Activated naive CD8-positive, alpha-beta T cell (primary cell): ENCODE data around the gene AVEN.

Source experiments
- H3K27ac Mint-ChIP-seq: one replicate; pipeline ENCODE4 v1.8.0; 2021; ENCODE audit warnings: mixed read lengths
- H3K27me3 Mint-ChIP-seq: one replicate; pipeline ENCODE4 v1.8.0; 2021; ENCODE audit warnings: mixed read lengths
- H3K36me3 Mint-ChIP-seq: one replicate; pipeline ENCODE4 v1.8.0; 2021; ENCODE audit warnings: mixed read lengths
- H3K4me1 Mint-ChIP-seq: one replicate; pipeline ENCODE4 v1.8.0; 2021; ENCODE audit warnings: low read depth, mixed read lengths
- H3K4me3 Mint-ChIP-seq: one replicate; pipeline ENCODE4 v1.8.0; 2021; ENCODE audit warnings: mild to moderate bottlenecking, mixed read lengths
- H3K9me3 Mint-ChIP-seq: one replicate; pipeline ENCODE4 v1.8.0; 2021; ENCODE audit warnings: low read depth, mixed read lengths

AVEN gene, protein sequence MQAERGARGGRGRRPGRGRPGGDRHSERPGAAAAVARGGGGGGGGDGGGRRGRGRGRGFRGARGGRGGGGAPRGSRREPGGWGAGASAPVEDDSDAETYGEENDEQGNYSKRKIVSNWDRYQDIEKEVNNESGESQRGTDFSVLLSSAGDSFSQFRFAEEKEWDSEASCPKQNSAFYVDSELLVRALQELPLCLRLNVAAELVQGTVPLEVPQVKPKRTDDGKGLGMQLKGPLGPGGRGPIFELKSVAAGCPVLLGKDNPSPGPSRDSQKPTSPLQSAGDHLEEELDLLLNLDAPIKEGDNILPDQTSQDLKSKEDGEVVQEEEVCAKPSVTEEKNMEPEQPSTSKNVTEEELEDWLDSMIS

DNA sequence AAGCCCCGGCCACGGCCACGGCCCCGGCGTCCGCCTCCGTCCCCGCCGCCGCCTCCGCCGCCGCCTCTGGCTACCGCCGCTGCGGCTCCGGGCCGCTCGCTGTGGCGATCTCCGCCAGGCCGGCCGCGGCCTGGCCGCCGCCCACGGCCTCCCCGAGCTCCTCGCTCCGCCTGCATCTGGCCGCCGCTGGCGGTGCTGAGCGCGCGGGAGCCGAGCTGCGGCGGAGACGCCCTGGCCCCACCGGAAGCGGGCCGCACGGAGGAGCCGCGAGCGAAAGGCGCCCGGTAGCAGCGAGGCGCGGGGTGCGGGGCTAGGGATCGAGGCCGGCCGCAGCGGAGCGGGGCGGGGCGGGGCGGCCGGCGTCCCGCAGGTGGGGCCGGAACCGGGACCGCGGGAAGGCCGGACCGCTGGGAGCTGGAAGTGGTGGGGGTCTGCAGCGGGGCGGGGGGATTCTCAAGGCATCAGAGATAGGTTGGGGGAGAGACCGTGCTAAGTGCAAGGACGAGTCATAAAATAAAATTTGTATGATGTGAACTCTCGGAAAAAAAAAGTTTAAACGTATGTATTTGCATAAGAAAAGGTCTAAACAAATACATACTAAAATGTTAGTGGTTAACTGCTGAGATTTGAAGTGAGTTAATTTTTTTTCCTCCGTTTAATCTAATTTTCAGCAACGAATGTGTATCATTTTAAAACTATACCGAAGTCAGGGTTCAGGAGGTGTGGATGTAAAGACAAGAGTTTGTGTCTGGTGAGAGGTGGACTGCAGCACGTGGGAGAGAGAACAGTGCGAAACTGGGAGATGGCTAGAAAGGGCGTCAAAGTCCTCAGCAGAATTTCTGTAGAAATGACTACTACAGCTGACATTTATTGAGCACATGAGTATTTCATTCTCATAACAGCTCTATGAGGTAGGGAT, at the start of gene AVEN:
TSS of gene AVEN (minus strand) at position 334 of the 919 bp plus-strand sequence. CDS start at position 176, 158 bp downstream.
- Mint-ChIP-seq H3K36me3 (peaks cover 2% of the 10 kb centered on the region), H3K4me1 (peaks cover 28% of the 10 kb centered on the region), H3K9me3 (no peaks in the 10 kb centered on the region), H3K27ac (peak within 1 kb of the TSS; percentile 99), H3K4me3 (peak within 1 kb of the TSS; percentile 99), H3K27me3 (no peaks in the 10 kb centered on the region)

DNA sequence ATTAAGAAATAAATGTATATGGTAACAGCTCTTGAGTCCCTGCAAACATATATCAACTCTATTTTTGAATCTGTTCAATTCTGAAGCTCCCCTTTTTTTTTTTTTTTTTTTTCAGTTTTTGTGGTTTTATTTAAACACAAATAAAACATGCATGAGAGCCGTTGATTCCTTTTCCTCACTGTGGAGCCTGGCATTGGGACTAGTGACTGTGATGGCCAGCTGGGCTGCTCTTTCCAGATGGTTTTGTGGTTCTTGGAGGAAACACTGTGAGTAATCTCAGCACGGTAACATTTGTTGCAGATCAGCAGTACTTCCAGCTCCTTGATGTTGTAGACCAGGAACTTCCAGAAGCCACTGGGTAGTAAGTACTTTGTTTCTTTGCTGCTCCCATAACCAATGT, 46.7 kb upstream of the AVEN start:
- no peak overlapping the region for H3K4me3 Mint-ChIP-seq
- peaks cover 3% of the 10 kb centered on the region for H3K4me1 Mint-ChIP-seq
- H3K9me3 Mint-ChIP-seq: no peaks in the 10 kb centered on the region
- peaks cover 10% of the 10 kb centered on the region for H3K36me3 Mint-ChIP-seq
- no peak overlapping the region for H3K27ac Mint-ChIP-seq
- no peaks in the 10 kb centered on the region for H3K27me3 Mint-ChIP-seq

DNA sequence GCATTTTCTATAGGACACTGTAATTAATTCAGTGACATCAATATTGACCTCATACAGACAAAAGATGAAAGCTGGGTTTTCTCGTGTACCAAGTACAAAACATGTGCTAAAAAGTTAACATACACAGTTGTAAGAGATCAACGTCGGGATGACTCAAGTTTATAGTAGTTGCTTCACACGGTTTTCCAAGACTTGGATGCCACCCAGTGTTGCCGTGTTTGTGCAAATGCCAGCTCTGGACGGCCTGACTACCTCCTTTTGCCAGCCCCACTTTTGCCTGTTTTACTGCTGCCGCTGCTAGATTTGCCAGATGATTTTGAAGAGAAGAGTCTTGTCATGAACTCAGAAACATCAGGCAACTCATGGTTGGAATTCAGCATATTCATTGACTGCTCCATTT, 45.1 kb upstream of the AVEN start:
- H3K27me3 Mint-ChIP-seq: no peaks in the 10 kb centered on the region
- no peak overlapping the region for H3K27ac Mint-ChIP-seq
- H3K4me3 Mint-ChIP-seq: no peak overlapping the region
- H3K36me3 Mint-ChIP-seq: peaks cover 7% of the 10 kb centered on the region
- H3K9me3 Mint-ChIP-seq: no peaks in the 10 kb centered on the region
- H3K4me1 Mint-ChIP-seq: no peaks in the 10 kb centered on the region

DNA sequence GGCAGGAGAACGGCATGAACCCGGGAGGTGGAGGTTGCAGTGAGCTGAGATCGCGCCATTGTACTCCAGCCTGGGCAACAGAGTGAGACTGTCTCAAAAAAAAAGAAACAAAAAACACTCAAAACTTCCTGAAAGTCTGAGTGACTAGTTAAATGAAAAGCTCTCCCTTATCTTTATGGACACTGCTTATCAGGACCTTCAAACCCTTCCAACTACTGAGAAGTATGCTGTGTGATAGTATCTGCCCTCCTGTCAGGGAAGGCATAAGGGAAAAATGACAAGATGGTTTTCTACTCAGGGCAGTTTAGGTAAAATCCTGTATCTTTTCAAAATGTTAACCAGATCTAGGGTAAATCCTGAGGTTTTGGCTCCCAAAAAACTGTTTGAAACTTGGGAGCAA, 40.9 kb upstream of the AVEN start:
- H3K27me3 Mint-ChIP-seq: no peaks in the 10 kb centered on the region
- H3K4me3 Mint-ChIP-seq: no peak overlapping the region
- H3K27ac Mint-ChIP-seq: no peak overlapping the region
- no peaks in the 10 kb centered on the region for H3K9me3 Mint-ChIP-seq
- peaks cover 8% of the 10 kb centered on the region for H3K36me3 Mint-ChIP-seq
- no peaks in the 10 kb centered on the region for H3K4me1 Mint-ChIP-seq

DNA sequence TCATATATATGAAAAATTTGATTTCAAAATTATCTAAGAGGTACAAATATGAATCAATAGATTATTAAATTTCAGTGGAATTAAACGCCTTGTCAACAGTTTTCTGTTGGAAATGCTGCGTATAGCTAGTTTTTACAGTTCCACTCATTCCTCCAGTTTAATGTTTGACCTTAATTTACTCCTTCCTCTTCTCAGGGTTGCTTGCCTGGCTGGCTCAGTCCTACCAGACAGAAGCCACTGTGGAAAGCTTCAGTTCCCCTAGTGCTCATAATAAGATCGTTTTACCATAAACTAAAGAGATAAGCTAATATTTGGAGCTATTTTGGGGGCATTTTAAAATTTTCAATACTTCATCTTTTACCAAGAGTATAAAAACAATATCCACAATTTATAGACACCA, 39.9 kb upstream of the AVEN start:
- H3K4me1 Mint-ChIP-seq: no peaks in the 10 kb centered on the region
- no peak overlapping the region for H3K4me3 Mint-ChIP-seq
- peaks cover 8% of the 10 kb centered on the region for H3K36me3 Mint-ChIP-seq
- no peak overlapping the region for H3K27ac Mint-ChIP-seq
- H3K9me3 Mint-ChIP-seq: no peaks in the 10 kb centered on the region
- no peaks in the 10 kb centered on the region for H3K27me3 Mint-ChIP-seq

DNA sequence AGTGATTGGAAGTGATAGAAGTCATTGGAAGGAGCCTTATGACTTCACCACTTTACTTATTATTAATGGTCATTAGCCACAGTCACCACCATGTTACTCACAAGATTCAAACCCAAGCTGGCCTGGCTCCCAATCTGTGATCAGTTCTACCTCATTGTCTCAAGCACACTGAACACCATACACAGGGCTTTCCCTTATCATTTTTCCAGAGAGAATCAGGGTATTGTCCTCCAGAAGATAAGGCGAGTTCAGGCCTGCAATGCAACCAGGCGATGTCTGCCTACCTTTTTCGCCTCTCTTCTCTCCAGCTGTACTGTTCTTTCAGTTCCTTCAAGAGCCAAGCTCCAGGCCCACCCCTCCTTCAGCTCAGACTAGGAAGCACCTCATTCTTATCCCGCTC, 37.8 kb upstream of the AVEN start:
- Mint-ChIP-seq H3K9me3 (no peaks in the 10 kb centered on the region), H3K27me3 (no peaks in the 10 kb centered on the region), H3K36me3 (peaks cover 5% of the 10 kb centered on the region), H3K4me1 (no peaks in the 10 kb centered on the region), H3K27ac (no peak overlapping the region), H3K4me3 (no peak overlapping the region)

DNA sequence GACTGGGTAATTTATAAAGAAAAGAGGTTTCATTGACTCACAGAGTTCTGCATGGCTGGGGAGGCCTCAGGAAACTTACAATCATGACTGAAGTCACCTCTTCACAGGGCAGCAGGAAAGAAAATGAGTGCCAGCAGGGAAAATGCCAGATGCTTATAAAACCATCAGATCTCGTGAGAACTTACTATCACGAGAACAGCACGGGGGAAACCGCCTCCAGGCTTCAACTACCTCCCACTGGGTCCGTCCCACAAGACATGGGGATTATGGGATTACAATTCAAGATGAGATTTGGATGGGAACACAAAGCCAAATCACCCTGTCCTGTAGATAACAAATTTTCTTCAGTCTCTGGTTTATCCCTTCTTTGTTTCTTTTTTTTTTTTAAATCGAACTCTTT, 31.0 kb upstream of the AVEN start:
- Mint-ChIP-seq H3K4me1 (no peaks in the 10 kb centered on the region), H3K27ac (no peak overlapping the region), H3K4me3 (no peak overlapping the region), H3K9me3 (no peaks in the 10 kb centered on the region), H3K36me3 (peaks cover 2% of the 10 kb centered on the region), H3K27me3 (no peaks in the 10 kb centered on the region)

DNA sequence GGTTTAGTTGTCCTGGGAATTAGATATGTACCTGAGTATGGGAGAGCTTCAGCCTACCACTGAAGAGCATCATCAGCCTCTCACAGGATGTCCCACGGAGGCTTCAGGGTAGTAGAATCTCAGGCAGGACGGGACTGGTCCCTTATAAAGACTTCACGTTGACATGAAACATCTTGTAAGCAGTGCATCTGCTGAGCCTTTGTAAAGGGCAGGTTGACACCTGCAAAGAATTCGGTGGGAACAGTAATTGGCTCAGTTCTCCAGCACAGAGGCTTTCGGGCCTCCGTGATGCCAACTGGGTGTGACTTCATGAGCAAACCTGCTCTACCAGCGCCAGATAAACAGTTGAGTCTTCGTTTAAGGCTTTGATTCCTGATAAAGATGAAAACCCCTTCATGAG, 26.9 kb upstream of the AVEN start:
- H3K27ac Mint-ChIP-seq: no peak overlapping the region
- H3K4me1 Mint-ChIP-seq: no peaks in the 10 kb centered on the region
- no peak overlapping the region for H3K4me3 Mint-ChIP-seq
- no peaks in the 10 kb centered on the region for H3K9me3 Mint-ChIP-seq
- H3K27me3 Mint-ChIP-seq: no peaks in the 10 kb centered on the region
- H3K36me3 Mint-ChIP-seq: no peaks in the 10 kb centered on the region

DNA sequence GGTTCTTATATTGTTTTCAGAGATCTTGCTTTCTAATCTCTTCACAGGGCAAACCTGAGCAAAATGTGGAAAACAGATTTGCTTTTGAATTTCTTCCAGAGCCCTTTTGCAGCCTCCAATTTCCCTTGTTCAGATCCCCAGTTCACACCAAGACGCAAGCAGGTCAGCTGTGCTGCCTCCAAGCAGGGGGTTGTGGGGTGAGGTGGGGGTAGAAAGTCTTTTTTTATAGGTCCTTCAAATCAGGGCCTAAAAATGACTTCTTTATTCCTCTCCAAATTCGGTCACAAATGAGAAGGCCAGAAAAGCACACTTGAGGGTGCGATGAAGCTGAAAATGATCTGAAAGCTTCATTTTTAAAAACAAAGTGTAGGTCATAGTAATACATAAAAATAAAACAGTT, 26.3 kb upstream of the AVEN start:
- no peak overlapping the region for H3K27ac Mint-ChIP-seq
- no peaks in the 10 kb centered on the region for H3K36me3 Mint-ChIP-seq
- no peaks in the 10 kb centered on the region for H3K9me3 Mint-ChIP-seq
- no peaks in the 10 kb centered on the region for H3K27me3 Mint-ChIP-seq
- no peaks in the 10 kb centered on the region for H3K4me1 Mint-ChIP-seq
- no peak overlapping the region for H3K4me3 Mint-ChIP-seq

DNA sequence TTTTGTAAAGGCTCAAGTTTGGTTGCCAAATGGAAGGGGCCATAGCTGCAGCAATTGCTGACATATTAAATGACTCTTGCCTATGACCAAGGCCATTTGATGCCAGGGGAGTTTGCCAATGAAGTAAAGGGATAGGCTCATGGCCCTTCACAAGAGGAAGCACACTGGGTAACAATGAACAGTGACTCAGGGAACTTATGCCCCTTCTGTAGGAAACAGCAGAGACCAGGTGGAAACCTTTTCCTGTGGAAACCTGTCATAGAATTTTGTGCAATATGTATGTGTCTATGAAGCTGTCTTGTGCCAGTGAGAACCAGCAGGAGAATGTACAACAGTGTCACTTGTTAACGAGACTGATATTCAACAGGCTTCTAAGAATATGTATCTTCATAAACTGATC, 25.4 kb upstream of the AVEN start:
- no peaks in the 10 kb centered on the region for H3K27me3 Mint-ChIP-seq
- no peaks in the 10 kb centered on the region for H3K9me3 Mint-ChIP-seq
- no peaks in the 10 kb centered on the region for H3K36me3 Mint-ChIP-seq
- H3K27ac Mint-ChIP-seq: no peak overlapping the region
- no peak overlapping the region for H3K4me3 Mint-ChIP-seq
- H3K4me1 Mint-ChIP-seq: no peaks in the 10 kb centered on the region

DNA sequence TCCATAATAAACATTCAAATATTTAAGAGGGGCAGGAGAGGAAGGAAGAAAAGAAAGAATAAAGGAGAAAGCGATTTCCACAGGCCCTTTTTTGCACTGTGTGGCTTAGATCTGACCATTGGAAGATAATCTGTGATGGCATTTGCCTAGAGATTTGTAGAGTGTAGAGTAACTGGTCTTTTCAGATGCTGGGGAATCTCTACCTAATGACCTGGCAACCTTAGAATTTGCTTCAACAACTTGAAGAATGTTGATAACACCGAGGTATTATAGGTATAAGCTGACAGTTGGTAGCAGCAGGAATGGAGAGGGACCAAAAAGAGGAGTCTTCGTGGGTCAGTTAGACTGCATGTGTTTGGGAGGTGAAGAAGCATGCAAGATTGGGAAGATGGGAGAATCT, 20.9 kb upstream of the AVEN start:
- no peaks in the 10 kb centered on the region for H3K4me1 Mint-ChIP-seq
- no peaks in the 10 kb centered on the region for H3K9me3 Mint-ChIP-seq
- H3K27me3 Mint-ChIP-seq: no peaks in the 10 kb centered on the region
- H3K4me3 Mint-ChIP-seq: no peak overlapping the region
- peak overlapping the region; percentile 24 for H3K27ac Mint-ChIP-seq
- no peaks in the 10 kb centered on the region for H3K36me3 Mint-ChIP-seq

DNA sequence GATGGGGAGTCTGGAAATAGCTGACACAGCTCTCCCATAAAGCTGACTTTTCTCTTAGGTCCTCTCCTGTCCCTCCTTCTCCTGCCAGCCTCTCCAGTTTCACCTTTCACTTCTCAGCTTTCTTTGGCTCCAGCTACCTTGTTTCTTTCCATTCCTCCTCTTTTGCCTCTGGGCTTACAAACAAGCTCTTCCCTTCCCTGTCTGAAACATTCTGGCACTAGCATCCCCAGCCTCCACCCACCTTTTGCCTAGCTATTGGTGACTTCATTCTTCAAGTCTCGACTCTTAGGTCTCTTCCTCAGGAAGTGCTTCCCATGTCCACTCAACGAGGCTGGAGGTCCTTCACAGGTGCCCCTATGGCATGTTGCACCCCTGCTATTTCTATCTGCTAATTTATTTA, 20.5 kb upstream of the AVEN start:
- Mint-ChIP-seq H3K9me3 (no peaks in the 10 kb centered on the region), H3K36me3 (no peaks in the 10 kb centered on the region), H3K4me1 (no peaks in the 10 kb centered on the region), H3K4me3 (no peak overlapping the region), H3K27ac (peak overlapping the region; percentile 24), H3K27me3 (no peaks in the 10 kb centered on the region)

DNA sequence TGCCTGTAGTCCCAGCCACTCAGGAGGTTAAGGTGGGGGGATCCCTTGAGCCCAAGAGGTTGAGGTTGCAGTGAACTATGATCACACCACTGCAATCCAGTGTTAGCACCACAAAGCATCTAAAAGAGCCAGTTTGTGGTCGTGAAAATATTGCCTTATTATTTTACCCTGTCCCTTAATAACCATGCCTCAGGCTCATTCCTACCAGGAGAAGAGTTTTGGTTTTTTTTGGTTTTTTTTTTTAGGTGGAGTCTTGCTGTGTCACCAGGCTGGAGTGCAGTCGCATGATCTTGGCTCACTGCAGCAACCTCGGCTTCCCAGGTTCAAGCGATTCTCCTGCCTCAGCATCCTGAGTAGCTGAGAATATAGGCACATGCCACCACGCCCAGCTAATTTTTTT, 17.9 kb upstream of the AVEN start:
- no peak overlapping the region for H3K4me3 Mint-ChIP-seq
- H3K9me3 Mint-ChIP-seq: no peaks in the 10 kb centered on the region
- no peaks in the 10 kb centered on the region for H3K27me3 Mint-ChIP-seq
- H3K27ac Mint-ChIP-seq: no peak overlapping the region
- no peaks in the 10 kb centered on the region for H3K36me3 Mint-ChIP-seq
- no peaks in the 10 kb centered on the region for H3K4me1 Mint-ChIP-seq

DNA sequence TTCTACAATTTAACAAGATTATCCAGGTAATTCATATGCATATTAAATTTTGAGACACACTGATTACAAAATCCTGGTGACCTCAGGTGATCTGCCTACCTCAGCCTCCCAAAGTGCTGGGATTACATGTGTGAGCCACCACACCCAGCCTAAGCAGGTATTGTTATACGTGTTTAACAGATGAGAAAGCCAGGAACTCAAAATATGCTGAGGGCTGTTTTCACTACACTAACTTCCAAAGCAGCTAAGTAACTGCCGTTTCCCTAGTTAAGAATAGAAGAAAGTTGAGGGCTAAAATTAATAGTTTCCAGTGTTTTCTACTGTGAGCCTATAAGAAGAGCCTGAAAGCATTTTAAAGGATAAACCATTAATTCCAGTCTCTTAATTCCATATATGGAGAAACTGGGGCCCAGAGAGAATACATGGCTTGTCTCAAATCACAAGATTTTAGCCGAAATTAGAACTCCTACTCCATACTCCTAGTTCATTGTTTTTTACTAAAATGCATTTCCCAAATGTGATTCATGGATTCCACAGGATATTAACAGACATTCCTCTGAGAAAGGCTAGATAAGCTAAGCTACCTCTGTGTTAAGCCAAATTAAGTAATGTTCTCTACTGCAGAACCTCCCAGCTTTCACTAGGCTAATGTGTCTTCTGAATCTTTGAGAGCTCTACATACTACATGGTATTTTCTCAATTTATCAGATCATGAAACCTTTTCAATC, 17.0 kb upstream of the AVEN start:
- H3K4me3 Mint-ChIP-seq: no peak overlapping the region
- peaks cover 7% of the 10 kb centered on the region for H3K36me3 Mint-ChIP-seq
- peaks cover 7% of the 10 kb centered on the region for H3K9me3 Mint-ChIP-seq
- no peak overlapping the region for H3K27ac Mint-ChIP-seq
- H3K4me1 Mint-ChIP-seq: no peaks in the 10 kb centered on the region
- no peaks in the 10 kb centered on the region for H3K27me3 Mint-ChIP-seq
